K562 (cell line): ENCODE data around the gene KCNJ4. TPM values are rescaled to one million over a fixed set of nuclear protein-coding genes. Genes with fewer than 3 reads are reported as not detected.

Experiments used
- ATF2 ChIP-seq: sonication (generic); formaldehyde crosslinking; IDR thresholded peaks from 2 replicates; pipeline ENCODE4 v1.8.1; 2022; ENCODE audit warnings: missing genetic modification reagents
- BACH1 ChIP-seq: fragments of 200-800 bp; sonication (Bioruptor generic); IDR thresholded peaks from 2 replicates; pipeline ENCODE4 v1.6.1; 2016; ENCODE audit warnings: missing genetic modification characterization, missing compliant biosample characterization
- BRD9 ChIP-seq: fragments of 450-650 bp; IDR thresholded peaks from 2 replicates; pipeline ENCODE4 v1.6.1; 2018; ENCODE audit warnings: low read depth; ENCODE audit not compliant: partially characterized antibody
- CBX8 ChIP-seq: fragments of 200-600 bp; sonication (generic); IDR thresholded peaks from 2 replicates; pipeline ENCODE4 v1.6.1; 2012; ENCODE audit warnings: borderline replicate concordance, mixed run types, low read depth, mild to moderate bottlenecking, moderate library complexity, mixed read lengths, low read length, control low read depth, inconsistent platforms; ENCODE audit not compliant: poor library complexity, severe bottlenecking; ENCODE audit errors: extremely low read depth
- ELF2 ChIP-seq: fragments of 250-450 bp; sonication (Bioruptor Pico); IDR thresholded peaks from 2 replicates; pipeline ENCODE4 v1.5.0; 2021; ENCODE audit warnings: mild to moderate bottlenecking
- KLF16 ChIP-seq: IDR thresholded peaks from 2 replicates; pipeline ENCODE4 v1.6.1; 2016; ENCODE audit warnings: antibody characterized with exemption
- NCOA1 ChIP-seq: fragments of 450-650 bp; IDR thresholded peaks from 2 replicates; pipeline ENCODE4 v1.6.1; 2016; ENCODE audit warnings: low read depth
- NFIX ChIP-seq: fragments of 250-450 bp; sonication (Bioruptor Pico); IDR thresholded peaks from 2 replicates; pipeline ENCODE4 v1.4.0; 2020; ENCODE audit warnings: low read depth, mild to moderate bottlenecking, moderate library complexity
- SP2 ChIP-seq: IDR thresholded peaks from 2 replicates; pipeline ENCODE4 v1.6.1; 2011; ENCODE audit warnings: mild to moderate bottlenecking, low read depth, low read length, moderate library complexity; ENCODE audit not compliant: poor library complexity, severe bottlenecking; ENCODE audit errors: extremely low read depth
- TGIF2 ChIP-seq: sonication (generic); formaldehyde crosslinking; IDR thresholded peaks from 2 replicates; pipeline ENCODE4 v1.8.1; 2022; ENCODE audit warnings: mild to moderate bottlenecking, missing genetic modification reagents, moderate library complexity
- THRAP3 ChIP-seq: fragments of 450-650 bp; IDR thresholded peaks from 2 replicates; pipeline ENCODE4 v1.6.1; 2016; ENCODE audit warnings: mild to moderate bottlenecking, inconsistent platforms, borderline replicate concordance
- XRCC4 ChIP-seq: IDR thresholded peaks from one replicate; pipeline ENCODE4 v1.6.1; 2011; ENCODE audit not compliant: insufficient read depth, insufficient read length; ENCODE audit errors: extremely low read depth
- ZBTB5 ChIP-seq: fragments of 450-650 bp; IDR thresholded peaks from 2 replicates; pipeline ENCODE4 v1.6.1; 2017; ENCODE audit warnings: antibody characterized with exemption
- ZNF140 ChIP-seq: fragments of 250-450 bp; sonication (Bioruptor Pico); IDR thresholded peaks from 2 replicates; pipeline ENCODE4 v1.8.0; 2021; ENCODE audit warnings: moderate library complexity, mild to moderate bottlenecking, inconsistent platforms
- polyA plus RNA-seq, 8 experiments: library from polyadenylated mRNA; depleted of rRNA in 4 of 8; stranded (reverse) in 5 of 8; unstranded in 3 of 8; fragments of >200 nt; fragmentation: Nextera tagmentation in 2 of 8; fragmentation: Illumina TruSeq in 1 of 8; extraction: Ambion mirVana in 2 of 8; extraction: Trizol in 1 of 8; gene quantifications; 2 replicates each; pipeline versions ENCODE4 v1.2.1 to v1.2.3, GENCODE V29; 2011 to 2014; ENCODE audit warnings: inconsistent platforms in 1 of 8, missing spikeins in 1 of 8
- total RNA-seq, 7 experiments: library from RNA; depleted of rRNA in 6 of 7; stranded (reverse); fragments of >200 nt in 6 of 7; fragmentation: Illumina TruSeq in 2 of 7; extraction: Trizol in 2 of 7; gene quantifications; 2 replicates each; pipeline versions ENCODE4 v1.2.1 to v1.2.3, GENCODE V29; 2011 to 2021; ENCODE audit warnings: low replicate concordance in 1 of 7
- TF ChIP-seq, protein P1 (sequence below): fragments of 250-450 bp; sonication (Bioruptor Pico); IDR thresholded peaks from 2 replicates; pipeline ENCODE4 v1.8.0; 2022; ENCODE audit warnings: inconsistent platforms
- TF ChIP-seq, protein P2 (sequence below): fragments of 450-650 bp; IDR thresholded peaks from 2 replicates; pipeline ENCODE4 v1.6.1; 2016; ENCODE audit warnings: borderline replicate concordance
- TF ChIP-seq, protein P3 (sequence below): fragments of 250-450 bp; sonication (Bioruptor Pico); IDR thresholded peaks from 2 replicates; pipeline ENCODE4 v1.8.0; 2021; ENCODE audit warnings: borderline replicate concordance, mild to moderate bottlenecking, moderate library complexity; ENCODE audit not compliant: poor library complexity, severe bottlenecking
- TF ChIP-seq, protein P4 (sequence below): IDR thresholded peaks from 2 replicates; pipeline ENCODE4 v1.6.1; 2011; ENCODE audit not compliant: insufficient read length; ENCODE audit errors: extremely low read depth

KCNJ4 gene
- total and polyA plus RNA-seq, 9 of the 15 experiments (the other 6 are each of a cell fraction or from before 2014, with no cell fraction given): 0.07 to 0.55 (median 0.09) TPM; not detected in 4

DNA sequence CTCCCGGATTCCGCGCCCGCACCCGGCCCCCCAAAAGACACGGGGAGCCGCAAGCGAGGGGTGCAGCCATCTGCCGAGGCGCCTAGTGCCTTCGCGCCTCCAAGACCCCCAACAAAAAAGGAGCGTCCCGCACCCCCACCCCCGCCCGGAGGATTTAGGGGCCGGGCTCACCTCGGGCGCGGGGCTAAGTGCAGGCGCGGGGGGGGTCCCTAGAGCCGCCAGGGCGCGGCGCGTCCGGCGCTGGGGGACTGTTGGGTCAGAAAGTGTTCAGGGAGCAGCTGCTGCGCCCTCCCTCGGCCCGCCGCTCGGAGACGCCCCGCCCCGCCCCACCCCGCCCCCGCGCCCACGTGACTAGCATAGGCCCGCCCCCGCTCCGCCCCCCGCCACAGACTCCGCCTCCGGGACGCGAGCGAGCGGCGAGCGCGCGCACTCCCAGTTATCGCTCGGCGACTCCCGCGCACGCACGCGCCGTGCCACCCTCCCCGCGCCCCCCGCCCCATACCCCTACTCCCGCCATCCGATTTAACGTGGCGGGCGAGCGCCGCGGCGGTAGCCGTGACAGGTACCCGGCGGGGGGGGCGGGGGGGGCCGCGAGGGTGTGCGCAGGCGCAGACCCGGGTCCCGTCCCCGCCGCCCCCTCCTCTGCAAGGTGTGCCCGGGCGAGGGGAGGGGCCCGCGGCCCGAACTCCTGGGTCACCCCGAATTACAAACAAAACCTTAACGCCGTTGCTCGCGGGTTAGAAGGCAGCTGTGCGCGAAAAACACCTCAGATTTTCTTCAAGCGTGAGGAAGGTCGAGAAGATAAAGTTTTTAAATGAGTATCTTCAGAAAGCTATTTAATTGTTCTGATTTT, 56.2 kb downstream of the KCNJ4 start (continued):
- TF ChIP-seq, protein P1, sequence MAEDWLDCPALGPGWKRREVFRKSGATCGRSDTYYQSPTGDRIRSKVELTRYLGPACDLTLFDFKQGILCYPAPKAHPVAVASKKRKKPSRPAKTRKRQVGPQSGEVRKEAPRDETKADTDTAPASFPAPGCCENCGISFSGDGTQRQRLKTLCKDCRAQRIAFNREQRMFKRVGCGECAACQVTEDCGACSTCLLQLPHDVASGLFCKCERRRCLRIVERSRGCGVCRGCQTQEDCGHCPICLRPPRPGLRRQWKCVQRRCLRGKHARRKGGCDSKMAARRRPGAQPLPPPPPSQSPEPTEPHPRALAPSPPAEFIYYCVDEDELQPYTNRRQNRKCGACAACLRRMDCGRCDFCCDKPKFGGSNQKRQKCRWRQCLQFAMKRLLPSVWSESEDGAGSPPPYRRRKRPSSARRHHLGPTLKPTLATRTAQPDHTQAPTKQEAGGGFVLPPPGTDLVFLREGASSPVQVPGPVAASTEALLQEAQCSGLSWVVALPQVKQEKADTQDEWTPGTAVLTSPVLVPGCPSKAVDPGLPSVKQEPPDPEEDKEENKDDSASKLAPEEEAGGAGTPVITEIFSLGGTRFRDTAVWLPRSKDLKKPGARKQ (CRISPR knock-in tag): no peak
- TF ChIP-seq THRAP3 (no peak), NFIX (CRISPR knock-in tag) (no peak), ELF2 (CRISPR knock-in tag) (no peak), ZBTB5 (no peak), CBX8 (no peak), ZNF140 (CRISPR knock-in tag) (no peak), XRCC4 (no peak), ATF2 (CRISPR knock-in tag) (no peak), NCOA1 (no peak), SP2 (no peak), TGIF2 (CRISPR knock-in tag) (no peak), KLF16 (no peak), BRD9 (no peak), BACH1 (no peak)
- TF ChIP-seq, protein P2, sequence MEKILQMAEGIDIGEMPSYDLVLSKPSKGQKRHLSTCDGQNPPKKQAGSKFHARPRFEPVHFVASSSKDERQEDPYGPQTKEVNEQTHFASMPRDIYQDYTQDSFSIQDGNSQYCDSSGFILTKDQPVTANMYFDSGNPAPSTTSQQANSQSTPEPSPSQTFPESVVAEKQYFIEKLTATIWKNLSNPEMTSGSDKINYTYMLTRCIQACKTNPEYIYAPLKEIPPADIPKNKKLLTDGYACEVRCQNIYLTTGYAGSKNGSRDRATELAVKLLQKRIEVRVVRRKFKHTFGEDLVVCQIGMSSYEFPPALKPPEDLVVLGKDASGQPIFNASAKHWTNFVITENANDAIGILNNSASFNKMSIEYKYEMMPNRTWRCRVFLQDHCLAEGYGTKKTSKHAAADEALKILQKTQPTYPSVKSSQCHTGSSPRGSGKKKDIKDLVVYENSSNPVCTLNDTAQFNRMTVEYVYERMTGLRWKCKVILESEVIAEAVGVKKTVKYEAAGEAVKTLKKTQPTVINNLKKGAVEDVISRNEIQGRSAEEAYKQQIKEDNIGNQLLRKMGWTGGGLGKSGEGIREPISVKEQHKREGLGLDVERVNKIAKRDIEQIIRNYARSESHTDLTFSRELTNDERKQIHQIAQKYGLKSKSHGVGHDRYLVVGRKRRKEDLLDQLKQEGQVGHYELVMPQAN: no peak
- TF ChIP-seq, protein P3, sequence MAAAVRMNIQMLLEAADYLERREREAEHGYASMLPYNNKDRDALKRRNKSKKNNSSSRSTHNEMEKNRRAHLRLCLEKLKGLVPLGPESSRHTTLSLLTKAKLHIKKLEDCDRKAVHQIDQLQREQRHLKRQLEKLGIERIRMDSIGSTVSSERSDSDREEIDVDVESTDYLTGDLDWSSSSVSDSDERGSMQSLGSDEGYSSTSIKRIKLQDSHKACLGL (CRISPR knock-in tag): no peak
- TF ChIP-seq, protein P4, sequence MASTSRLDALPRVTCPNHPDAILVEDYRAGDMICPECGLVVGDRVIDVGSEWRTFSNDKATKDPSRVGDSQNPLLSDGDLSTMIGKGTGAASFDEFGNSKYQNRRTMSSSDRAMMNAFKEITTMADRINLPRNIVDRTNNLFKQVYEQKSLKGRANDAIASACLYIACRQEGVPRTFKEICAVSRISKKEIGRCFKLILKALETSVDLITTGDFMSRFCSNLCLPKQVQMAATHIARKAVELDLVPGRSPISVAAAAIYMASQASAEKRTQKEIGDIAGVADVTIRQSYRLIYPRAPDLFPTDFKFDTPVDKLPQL: no peak
